Osteoblast (primary cell): Measurements from ENCODE around the gene DNAH12. TPM values are rescaled to one million over a fixed set of nuclear protein-coding genes. Genes with fewer than 3 reads are reported as not detected.

ENCODE experiments used
- DNase-seq: peaks from one replicate; pipeline ENCODE4 v3.0.0; 2011; ENCODE audit warnings: low spot score, mixed read lengths; ENCODE audit not compliant: insufficient read length; ENCODE audit errors: missing footprints
- H2AFZ ChIP-seq: 2 replicates; pipeline ENCODE4 v1.6.0; 2011; ENCODE audit warnings: mild to moderate bottlenecking, low read length
- H3K27ac ChIP-seq: 2 replicates; pipeline ENCODE4 v1.5.1; 2011; ENCODE audit warnings: mild to moderate bottlenecking, low read depth, low read length, moderate library complexity
- H3K27me3 ChIP-seq: 2 replicates; pipeline ENCODE4 v1.6.0; 2012; ENCODE audit warnings: mild to moderate bottlenecking, control low read depth, inconsistent platforms, low read length, moderate library complexity; ENCODE audit not compliant: insufficient read depth
- H3K36me3 ChIP-seq: 2 replicates; pipeline ENCODE4 v1.5.1; 2011; ENCODE audit warnings: mild to moderate bottlenecking, low read length, control low read depth, moderate library complexity; ENCODE audit not compliant: insufficient read depth
- H3K4me1 ChIP-seq: 2 replicates; pipeline ENCODE4 v1.5.1; 2011; ENCODE audit warnings: mild to moderate bottlenecking, low read length, control low read depth, moderate library complexity; ENCODE audit not compliant: insufficient read depth
- H3K4me2 ChIP-seq: 2 replicates; pipeline ENCODE4 v1.6.0; 2011; ENCODE audit warnings: mild to moderate bottlenecking, low read length; ENCODE audit not compliant: insufficient read depth
- H3K4me3 ChIP-seq: fragments of 200-600 bp; sonication (generic); 3 replicates; pipeline ENCODE4 v1.5.1; 2012; ENCODE audit warnings: mild to moderate bottlenecking, low read length, inconsistent platforms; ENCODE audit not compliant: insufficient read depth
- H3K79me2 ChIP-seq: 2 replicates; pipeline ENCODE4 v1.6.0; 2012; ENCODE audit warnings: mild to moderate bottlenecking, low read length, control low read depth, inconsistent platforms; ENCODE audit not compliant: insufficient read depth
- H3K9me3 ChIP-seq: 2 replicates; pipeline ENCODE4 v1.5.1; 2011; ENCODE audit warnings: low read depth, low read length, control low read depth
- H4K20me1 ChIP-seq: 2 replicates; pipeline ENCODE4 v1.6.0; 2012; ENCODE audit warnings: mild to moderate bottlenecking, low read length, control low read depth; ENCODE audit not compliant: insufficient read depth
- CTCF ChIP-seq: IDR thresholded peaks from 2 replicates; pipeline ENCODE4 v1.5.1; 2011; ENCODE audit warnings: mild to moderate bottlenecking, low read depth, low read length, moderate library complexity; ENCODE audit errors: extremely low read depth
- total RNA-seq: library from RNA; depleted of rRNA; stranded (reverse); fragments of >200 nt; gene quantifications from 2 replicates; pipeline ENCODE4 v1.2.3, GENCODE V29; 2012

DNAH12 gene, protein sequence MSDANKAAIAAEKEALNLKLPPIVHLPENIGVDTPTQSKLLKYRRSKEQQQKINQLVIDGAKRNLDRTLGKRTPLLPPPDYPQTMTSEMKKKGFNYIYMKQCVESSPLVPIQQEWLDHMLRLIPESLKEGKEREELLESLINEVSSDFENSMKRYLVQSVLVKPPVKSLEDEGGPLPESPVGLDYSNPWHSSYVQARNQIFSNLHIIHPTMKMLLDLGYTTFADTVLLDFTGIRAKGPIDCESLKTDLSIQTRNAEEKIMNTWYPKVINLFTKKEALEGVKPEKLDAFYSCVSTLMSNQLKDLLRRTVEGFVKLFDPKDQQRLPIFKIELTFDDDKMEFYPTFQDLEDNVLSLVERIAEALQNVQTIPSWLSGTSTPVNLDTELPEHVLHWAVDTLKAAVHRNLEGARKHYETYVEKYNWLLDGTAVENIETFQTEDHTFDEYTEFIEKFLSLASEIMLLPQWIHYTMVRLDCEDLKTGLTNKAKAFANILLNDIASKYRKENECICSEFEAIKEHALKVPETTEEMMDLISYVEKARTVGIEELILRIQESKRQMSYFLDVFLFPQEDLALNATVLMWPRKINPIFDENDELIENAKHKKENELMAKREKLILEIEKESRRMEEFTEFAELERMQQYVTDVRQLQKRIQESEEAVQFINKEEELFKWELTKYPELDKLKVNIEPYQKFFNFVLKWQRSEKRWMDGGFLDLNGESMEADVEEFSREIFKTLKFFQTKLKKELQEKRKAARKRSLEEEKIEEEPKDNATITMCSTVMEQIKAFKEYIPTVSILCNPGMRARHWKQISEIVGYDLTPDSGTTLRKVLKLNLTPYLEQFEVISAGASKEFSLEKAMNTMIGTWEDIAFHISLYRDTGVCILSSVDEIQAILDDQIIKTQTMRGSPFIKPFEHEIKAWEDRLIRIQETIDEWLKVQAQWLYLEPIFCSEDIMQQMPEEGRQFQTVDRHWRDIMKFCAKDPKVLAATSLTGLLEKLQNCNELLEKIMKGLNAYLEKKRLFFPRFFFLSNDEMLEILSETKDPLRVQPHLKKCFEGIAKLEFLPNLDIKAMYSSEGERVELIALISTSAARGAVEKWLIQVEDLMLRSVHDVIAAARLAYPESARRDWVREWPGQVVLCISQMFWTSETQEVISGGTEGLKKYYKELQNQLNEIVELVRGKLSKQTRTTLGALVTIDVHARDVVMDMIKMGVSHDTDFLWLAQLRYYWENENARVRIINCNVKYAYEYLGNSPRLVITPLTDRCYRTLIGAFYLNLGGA (N-terminal part only)
- total RNA-seq, result under 0.01 TPM in 2 replicates

DNA sequence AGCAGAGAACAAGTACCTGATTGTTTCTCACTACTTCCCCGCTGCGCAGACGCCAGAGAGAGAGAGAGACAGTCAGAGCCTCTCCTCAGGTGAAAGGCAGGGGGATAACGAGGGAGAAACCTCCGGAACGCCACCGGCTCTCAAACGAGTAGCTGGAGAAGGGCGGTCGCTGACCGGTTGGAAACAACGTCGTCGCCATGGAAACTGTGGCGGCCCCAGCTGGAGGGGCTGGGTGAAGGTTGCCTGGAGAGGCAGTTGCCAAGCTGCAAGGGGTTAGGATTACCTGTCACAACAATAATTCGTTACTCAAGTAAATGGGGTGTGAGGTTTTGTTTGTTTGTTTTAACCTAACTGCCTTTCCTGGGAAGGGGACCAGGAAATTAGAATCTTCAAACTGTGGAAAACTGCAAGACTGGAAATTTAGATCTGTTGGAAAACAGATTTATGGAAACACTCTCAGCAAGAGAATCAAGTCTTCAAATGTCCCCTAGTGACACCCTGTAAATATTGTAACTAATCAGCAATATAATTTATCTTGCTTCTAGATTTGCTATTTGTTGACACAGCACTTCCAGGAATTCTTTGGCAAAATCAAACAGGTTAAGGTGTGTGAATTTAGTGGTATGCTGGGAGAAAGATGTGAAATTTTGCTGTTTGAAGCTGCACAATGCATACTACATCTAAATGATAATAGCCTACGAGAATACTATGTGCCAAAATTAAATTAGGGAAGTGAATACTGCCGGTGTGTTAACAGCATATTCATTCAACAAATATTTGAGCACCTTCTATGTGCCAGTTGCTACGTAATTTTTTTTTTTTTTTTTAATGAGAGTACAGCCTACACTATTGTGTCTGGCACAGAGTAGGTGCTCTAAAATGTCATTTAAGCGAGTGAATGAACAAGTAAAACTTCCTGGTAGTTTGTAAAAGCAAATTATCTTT is at the start of gene DNAH12:
TSS of gene DNAH12 (minus strand) at position 164 of the 945 bp plus-strand sequence. CDS start 1,474 bp downstream, outside the sequence.
- Histone ChIP-seq H3K36me3 (no peaks in the 10 kb centered on the region), H4K20me1 (no peaks in the 10 kb centered on the region), H3K4me1 (no peaks in the 10 kb centered on the region), H2AFZ (peak within 1 kb of the TSS; percentile 54), H3K27ac (no peak within 1 kb of the TSS), H3K27me3 (peaks cover 8% of the 10 kb centered on the region), H3K4me2 (peak within 1 kb of the TSS; percentile 81), H3K9me3 (no peaks in the 10 kb centered on the region), H3K79me2 (no peaks in the 10 kb centered on the region), H3K4me3 (peak within 1 kb of the TSS; percentile 50)
- TF ChIP-seq CTCF, result no peak
- DNase-seq, result peak; percentile 55

DNA sequence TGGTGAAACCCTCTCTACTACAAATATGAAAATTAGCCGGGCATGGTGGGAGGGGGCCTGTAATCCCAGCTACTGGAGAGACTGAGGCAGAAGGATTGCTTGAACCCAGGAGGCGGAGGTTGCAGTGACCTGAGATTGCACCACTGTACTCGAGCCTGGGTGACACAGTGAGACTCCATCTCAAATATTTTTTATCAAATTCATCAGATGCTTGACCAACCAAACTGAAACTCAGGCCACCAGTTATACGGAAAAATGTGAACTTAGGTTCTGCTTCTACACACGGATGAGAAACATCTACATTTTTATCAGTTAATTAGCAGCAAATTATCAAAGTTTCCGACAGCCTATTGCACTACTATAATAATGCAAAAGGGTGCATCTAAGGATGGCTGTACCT is 48.2 kb upstream of the DNAH12 start:
- Histone ChIP-seq H3K4me3 (peak overlapping the region; percentile 8), H2AFZ (no peak overlapping the region), H3K36me3 (peaks cover 32% of the 10 kb centered on the region), H3K27me3 (no peaks in the 10 kb centered on the region), H3K4me2 (peak overlapping the region; percentile 96), H3K9me3 (no peaks in the 10 kb centered on the region), H3K4me1 (peaks cover 29% of the 10 kb centered on the region), H3K79me2 (peaks cover 97% of the 10 kb centered on the region), H4K20me1 (peaks cover 87% of the 10 kb centered on the region), H3K27ac (peak overlapping the region; percentile 32)
- no peak for DNase-seq
- TF ChIP-seq CTCF, result no peak

GRCh38 chr3:57587905-57588304 is 43.8 kb upstream of the DNAH12 start:
- peak overlapping the region; percentile 23 for H3K4me2 ChIP-seq
- H2AFZ ChIP-seq, result no peak overlapping the region
- H3K27ac ChIP-seq, result no peak overlapping the region
- no peaks in the 10 kb centered on the region for H3K9me3 ChIP-seq
- H3K27me3 ChIP-seq, result no peaks in the 10 kb centered on the region
- H3K4me3 ChIP-seq, result no peak overlapping the region
- no peak for DNase-seq
- TF ChIP-seq CTCF, result no peak
- H3K4me1 ChIP-seq, result peaks cover 33% of the 10 kb centered on the region
- peaks cover 42% of the 10 kb centered on the region for H3K36me3 ChIP-seq
- H4K20me1 ChIP-seq, result peaks cover 86% of the 10 kb centered on the region
- peaks cover 99% of the 10 kb centered on the region for H3K79me2 ChIP-seq
